Small intestine (tissue), 16 donors: ENCODE measurements around the gene RCN2. TPM values are rescaled to one million over a fixed set of nuclear protein-coding genes. Genes with fewer than 3 reads are reported as not detected.
"Not testable (repeated sequence)": the region's sequence is repeated elsewhere in the genome, so short reads cannot be mapped to it uniquely, and the experiment has no call there.

Experiments used
- DNase-seq, 2 donors: peaks; one replicate each; pipeline versions ENCODE4 v3.0.0 to v3.0.0-alpha.2; 2013
- FAIRE-seq: peaks from 2 replicates; lab custom pipeline; 2012; peaks lifted over from hg19 to GRCh38; lab: Jason Lieb, UNC
- H3K27ac ChIP-seq, 3 donors: one replicate each; pipeline ENCODE4 v1.5.1; 2013; ENCODE audit warnings: low read length in 2 of 3, mild to moderate bottlenecking in 2 of 3, control low read depth in 1 of 3, inconsistent platforms in 1 of 3, low read depth in 1 of 3, moderate library complexity in 1 of 3
- H3K27me3 ChIP-seq, 3 donors: one replicate each; pipeline ENCODE4 v1.6.1; 2013; ENCODE audit warnings: low read length in 3 of 3, inconsistent platforms in 1 of 3; ENCODE audit not compliant: control insufficient read depth in 3 of 3, insufficient read depth in 3 of 3
- H3K36me3 ChIP-seq, 3 donors: one replicate each; pipeline ENCODE4 v1.6.1; 2013; ENCODE audit warnings: low read length in 3 of 3, inconsistent platforms in 1 of 3, low read depth in 1 of 3, mild to moderate bottlenecking in 1 of 3, moderate library complexity in 1 of 3; ENCODE audit not compliant: control insufficient read depth in 3 of 3, insufficient read depth in 2 of 3
- H3K4me1 ChIP-seq, 3 donors: one replicate each; pipeline ENCODE4 v1.6.1; 2013; ENCODE audit warnings: low read length in 2 of 3, inconsistent platforms in 1 of 3, low read depth in 1 of 3, mild to moderate bottlenecking in 1 of 3, moderate library complexity in 1 of 3; ENCODE audit not compliant: control insufficient read depth in 3 of 3, insufficient read depth in 2 of 3
- H3K4me3 ChIP-seq, 3 donors: one replicate each; pipeline ENCODE4 v1.5.1; 2013; ENCODE audit warnings: low read length in 3 of 3, control low read depth in 1 of 3, inconsistent platforms in 1 of 3, low read depth in 1 of 3, mild to moderate bottlenecking in 1 of 3, moderate library complexity in 1 of 3
- H3K9me3 ChIP-seq, 2 donors: one replicate each; pipeline ENCODE4 v1.6.1; 2013; ENCODE audit warnings: low read depth in 1 of 2, low read length in 1 of 2; ENCODE audit not compliant: control insufficient read depth in 2 of 2, insufficient read depth in 1 of 2
- WGBS, 3 donors: extraction: QIAGEN DNeasy Blood & Tissue Kit; methylation state at CpG; one replicate each; pipeline ENCODE4 v1.1.7; 2013; 5-methylcytosine and 5-hydroxymethylcytosine counted together
- long read RNA-seq, 10 donors: transcript quantifications; one replicate each; lab custom pipeline, GENCODE V29; 2026
- polyA plus RNA-seq, 4 donors: library from polyadenylated mRNA; stranded (reverse) in 3 of 4; unstranded in 1 of 4; fragments of 200-250 nt in 3 of 4; fragments of 120-200 nt in 1 of 4; gene quantifications; one replicate each; pipeline versions ENCODE4 v1.2.1 to v1.2.3, GENCODE V29; 2013
- donor health status: healthy with polysubstance abuse.
- donor health status: control.
- donor health status: control.
- donor health status: Bipolar disorder and iron deficiency.
- donor health status: healthy.

Gene RCN2, protein sequence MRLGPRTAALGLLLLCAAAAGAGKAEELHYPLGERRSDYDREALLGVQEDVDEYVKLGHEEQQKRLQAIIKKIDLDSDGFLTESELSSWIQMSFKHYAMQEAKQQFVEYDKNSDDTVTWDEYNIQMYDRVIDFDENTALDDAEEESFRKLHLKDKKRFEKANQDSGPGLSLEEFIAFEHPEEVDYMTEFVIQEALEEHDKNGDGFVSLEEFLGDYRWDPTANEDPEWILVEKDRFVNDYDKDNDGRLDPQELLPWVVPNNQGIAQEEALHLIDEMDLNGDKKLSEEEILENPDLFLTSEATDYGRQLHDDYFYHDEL
- 10 to 100 TPM; 11.6 to 68.9 (median 26.5) TPM for polyA plus RNA-seq
- long read RNA-seq, donor 1 = 0 reads
- long read RNA-seq, donor 2, full-length matches to known transcripts = 12 of 12 reads
- long read RNA-seq, donor 2, partial matches to known transcripts = 0 of 12 reads
- long read RNA-seq, donor 2, other reads (novel, unspliced or antisense) = 0 of 12 reads
- long read RNA-seq, donor 3, full-length matches to known transcripts = 26 of 119 reads
- long read RNA-seq, donor 3, partial matches to known transcripts = 93 of 119 reads
- long read RNA-seq, donor 3, other reads (novel, unspliced or antisense) = 0 of 119 reads
- long read RNA-seq, donor 4, full-length matches to known transcripts = 3 of 3 reads
- long read RNA-seq, donor 4, partial matches to known transcripts = 0 of 3 reads
- long read RNA-seq, donor 4, other reads (novel, unspliced or antisense) = 0 of 3 reads
- long read RNA-seq, donor 5, full-length matches to known transcripts = 13 of 13 reads
- long read RNA-seq, donor 5, partial matches to known transcripts = 0 of 13 reads
- long read RNA-seq, donor 5, other reads (novel, unspliced or antisense) = 0 of 13 reads
- long read RNA-seq, donor 6, full-length matches to known transcripts = 23 of 23 reads
- long read RNA-seq, donor 6, partial matches to known transcripts = 0 of 23 reads
- long read RNA-seq, donor 6, other reads (novel, unspliced or antisense) = 0 of 23 reads
- long read RNA-seq, donor 7, full-length matches to known transcripts = 63 of 70 reads
- long read RNA-seq, donor 7, partial matches to known transcripts = 7 of 70 reads
- long read RNA-seq, donor 7, other reads (novel, unspliced or antisense) = 0 of 70 reads
- long read RNA-seq, donor 8, full-length matches to known transcripts = 6 of 6 reads
- long read RNA-seq, donor 8, partial matches to known transcripts = 0 of 6 reads
- long read RNA-seq, donor 8, other reads (novel, unspliced or antisense) = 0 of 6 reads
- long read RNA-seq, donor 9, full-length matches to known transcripts = 4 of 4 reads
- long read RNA-seq, donor 9, partial matches to known transcripts = 0 of 4 reads
- long read RNA-seq, donor 9, other reads (novel, unspliced or antisense) = 0 of 4 reads
- long read RNA-seq, donor 10, full-length matches to known transcripts = 60 of 60 reads
- long read RNA-seq, donor 10, partial matches to known transcripts = 0 of 60 reads
- long read RNA-seq, donor 10, other reads (novel, unspliced or antisense) = 0 of 60 reads

DNA sequence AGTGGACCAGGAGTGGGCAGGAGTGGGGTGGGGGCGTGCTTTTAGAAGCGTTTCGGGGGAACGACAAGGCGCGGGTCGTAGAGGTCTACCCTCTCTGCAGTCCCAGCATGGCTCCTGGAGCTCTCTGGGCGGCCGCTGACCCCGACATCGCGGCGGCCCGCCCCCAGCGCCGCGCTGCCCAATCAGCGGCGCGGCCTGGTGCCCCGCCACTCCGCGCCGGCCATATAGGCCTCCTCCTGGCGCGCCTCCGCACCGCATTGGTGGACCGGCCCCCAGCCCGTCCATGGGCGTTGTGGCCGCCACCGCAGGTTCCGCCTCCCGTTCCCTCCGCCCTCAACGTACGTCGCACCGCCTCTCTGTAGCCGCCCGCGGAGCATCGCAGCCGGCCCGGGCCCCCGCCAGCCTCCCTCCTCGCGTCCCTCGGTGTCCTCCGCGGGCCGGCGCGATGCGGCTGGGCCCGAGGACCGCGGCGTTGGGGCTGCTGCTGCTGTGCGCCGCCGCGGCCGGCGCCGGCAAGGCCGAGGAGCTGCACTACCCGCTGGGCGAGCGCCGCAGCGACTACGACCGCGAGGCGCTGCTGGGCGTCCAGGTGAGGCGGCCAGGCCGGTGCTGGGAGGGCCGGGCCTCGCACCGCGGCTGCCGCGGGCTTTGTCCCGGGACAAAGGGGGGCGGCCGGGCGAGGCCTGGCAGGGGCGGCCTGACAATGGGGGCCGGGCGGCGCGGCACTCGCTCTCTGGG lies at the start of gene RCN2:
RCN2 (plus strand) TSS at position 353 of the 738 bp plus-strand sequence; CDS start at position 446, 93 bp downstream.
- peak; percentile 95 to 98 for DNase-seq
- H3K4me3 ChIP-seq = peak within 1 kb of the TSS; percentile 54 to 93 (median 88)
- FAIRE-seq = no peak
- H3K4me1 ChIP-seq = peaks cover 0 to 14% (median 0%) of the 10 kb centered on the region in 3 donors
- H3K27me3 ChIP-seq = no peaks in the 10 kb centered on the region
- WGBS, 3 donors = 0 to 1% (median 0%) methylated on average over 51 to 96 of the region's 96 CpGs
- peak within 1 kb of the TSS; percentile 77 to 91 (median 79) for H3K27ac ChIP-seq
- peaks cover 0 to 12% (median 4%) of the 10 kb centered on the region in 3 donors for H3K36me3 ChIP-seq
- no peaks in the 10 kb centered on the region for H3K9me3 ChIP-seq

DNA sequence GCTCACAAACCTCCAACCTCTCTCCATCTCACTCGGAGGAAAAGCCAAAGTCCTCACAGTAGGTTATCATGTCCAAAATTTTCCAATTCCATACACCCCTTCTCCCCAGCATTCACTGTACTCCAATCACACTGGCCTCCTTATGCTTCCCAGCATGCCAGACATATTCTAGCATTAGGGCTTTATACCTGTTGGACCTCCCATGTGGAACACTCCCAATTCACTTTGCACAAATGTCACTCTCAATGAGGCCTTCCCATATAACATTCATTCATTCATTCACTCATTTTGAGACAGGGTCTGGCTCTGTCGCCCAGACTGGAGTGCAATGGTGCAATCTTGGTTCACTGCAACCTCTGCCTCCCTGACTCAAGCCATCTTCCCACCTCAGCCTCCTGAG lies 46.3 kb upstream of the RCN2 start:
- WGBS, 3 donors = 94 to 98% (median 97%) methylated on average over 2 of the region's 2 CpGs
- Histone ChIP-seq H3K27me3 (no peaks in the 10 kb centered on the region), H3K36me3 (peaks cover 0 to 13% (median 0%) of the 10 kb centered on the region in 3 donors), H3K9me3 (peaks cover 0 to 6% of the 10 kb centered on the region in 2 donors), H3K4me3 (no peak overlapping the region), H3K27ac (no peak overlapping the region), H3K4me1 (no peaks in the 10 kb centered on the region)
- DNase-seq (no peak), FAIRE-seq (no peak)

DNA sequence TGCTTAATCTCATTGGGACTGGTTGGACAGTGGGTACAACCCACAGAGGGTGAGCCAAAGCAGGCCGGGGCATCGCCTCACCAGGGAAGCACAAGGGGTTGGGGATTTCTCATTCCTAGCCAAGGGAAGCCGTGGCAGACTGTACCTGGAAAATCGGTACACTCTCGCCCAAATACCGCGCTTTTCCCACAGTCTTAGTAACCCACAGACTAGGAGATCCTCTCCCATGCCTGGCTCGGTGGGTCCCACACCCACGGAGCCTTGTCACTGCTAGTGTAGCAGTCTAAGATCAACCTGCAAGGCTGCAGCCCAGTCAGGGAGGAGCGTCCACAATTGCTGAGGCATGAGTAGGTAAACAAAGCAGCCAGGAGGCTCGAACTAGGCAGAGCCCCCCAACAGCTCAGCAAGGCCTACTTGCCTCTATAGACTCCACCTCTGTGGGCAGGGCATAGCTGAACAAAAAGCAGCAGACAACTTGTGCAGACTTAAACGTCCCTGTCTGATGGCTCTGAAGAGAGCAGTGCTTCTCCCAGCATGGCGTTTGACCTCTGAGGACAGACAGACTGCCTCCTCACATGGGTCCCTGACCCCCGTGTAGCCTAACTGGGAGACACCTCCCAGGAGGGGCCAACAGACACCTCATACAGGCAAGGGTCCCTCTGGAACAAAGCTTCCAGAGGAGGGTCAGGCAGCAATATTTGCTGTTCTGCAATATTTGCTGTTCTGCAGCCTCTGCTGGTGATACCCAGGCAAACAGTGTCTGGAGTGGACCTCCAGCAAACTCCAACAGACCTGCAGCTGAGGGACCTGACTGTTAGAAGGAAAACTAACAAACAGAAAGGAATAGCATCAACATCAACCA lies 44.0 kb upstream of the RCN2 start:
- 90 to 96% (median 92%) methylated on average over 14 of the region's 14 CpGs for WGBS, 3 donors
- FAIRE-seq, H3K4me3 ChIP-seq: not testable (repeated sequence)

DNA sequence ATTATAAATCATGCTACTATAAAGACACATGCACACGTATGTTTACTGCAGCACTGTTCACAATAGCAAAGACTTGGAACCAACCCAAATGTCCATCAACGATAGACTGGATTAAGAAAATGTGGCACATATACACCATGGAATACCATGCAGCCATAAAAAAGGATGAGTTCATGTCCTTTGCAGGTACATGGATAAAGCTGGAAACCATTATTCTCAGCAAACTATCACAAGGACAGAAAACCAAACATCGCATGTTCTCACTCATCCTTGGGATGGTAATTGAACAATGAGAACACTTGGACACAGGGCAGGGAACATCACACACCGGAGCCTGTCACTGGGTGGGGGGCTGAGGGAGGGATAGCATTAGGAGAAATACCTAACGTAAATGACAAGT lies 38.7 kb upstream of the RCN2 start:
- not testable (repeated sequence) for H3K4me3 ChIP-seq, H3K4me1 ChIP-seq, H3K27me3 ChIP-seq, H3K9me3 ChIP-seq, H3K27ac ChIP-seq, DNase-seq, FAIRE-seq
- 92 to 96% (median 93%) methylated on average over 4 to 5 of the region's 5 CpGs for WGBS, 3 donors
- H3K36me3 ChIP-seq = peaks cover 0 to 17% (median 0%) of the 10 kb centered on the region in 3 donors

More for the DNA sequence above, 44.0 kb upstream of the RCN2 start:
- H3K4me1 ChIP-seq, H3K9me3 ChIP-seq, H3K27ac ChIP-seq, DNase-seq, H3K27me3 ChIP-seq, H3K36me3 ChIP-seq: not testable (repeated sequence)

DNA sequence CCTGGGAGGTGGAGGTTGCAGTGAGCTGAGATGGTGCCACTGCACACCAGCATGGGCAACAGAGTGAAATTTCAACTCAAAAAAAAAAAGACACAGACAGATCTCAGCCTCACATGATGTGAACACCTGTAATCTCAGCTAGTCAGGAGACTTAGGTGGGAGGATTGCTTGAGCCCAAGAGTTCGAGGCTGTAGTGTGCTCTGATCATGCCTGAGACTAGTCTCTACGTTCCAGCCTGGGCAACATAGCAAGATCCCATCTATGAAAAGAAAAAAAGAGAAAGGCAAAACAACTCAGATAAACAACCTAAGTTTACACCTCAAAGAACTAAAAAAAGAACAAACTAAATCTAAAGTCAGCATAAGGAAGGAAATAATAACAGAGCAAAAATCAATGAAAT lies 37.4 kb upstream of the RCN2 start:
- Histone ChIP-seq H3K27me3 (no peaks in the 10 kb centered on the region), H3K9me3 (peaks cover 0 to 12% of the 10 kb centered on the region in 2 donors), H3K36me3 (peaks cover 0 to 20% (median 0%) of the 10 kb centered on the region in 3 donors), H3K27ac (no peak overlapping the region), H3K4me1 (no peaks in the 10 kb centered on the region), H3K4me3 (no peak overlapping the region)
- 96 to 100% (median 100%) methylated on average over 2 of the region's 2 CpGs for WGBS, 3 donors
- DNase-seq = no peak
- FAIRE-seq = no peak

DNA sequence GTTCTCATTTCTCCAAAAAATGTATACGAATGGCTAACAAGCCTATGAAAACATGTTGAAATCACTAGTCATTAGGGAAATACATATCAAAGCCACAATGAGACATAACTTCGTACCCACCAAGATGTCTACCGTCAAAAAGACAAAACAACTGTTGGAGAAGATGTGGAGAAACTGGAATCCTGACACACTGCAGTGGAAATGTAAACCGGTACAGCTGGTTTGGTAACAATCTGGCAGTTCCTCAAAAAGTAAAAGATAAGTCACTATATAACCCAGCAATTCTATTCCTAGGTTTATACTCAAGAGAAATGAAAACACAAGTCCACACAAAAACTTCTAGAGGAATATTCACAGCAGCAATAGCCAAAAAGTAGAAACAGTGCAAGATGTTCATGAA lies 33.4 kb upstream of the RCN2 start:
- H3K4me1 ChIP-seq = no peaks in the 10 kb centered on the region
- H3K4me3 ChIP-seq = no peak overlapping the region
- DNase-seq = peak in 1 of 2 donors; percentile 2
- H3K9me3 ChIP-seq = peaks cover 0 to 14% of the 10 kb centered on the region in 2 donors
- H3K27ac ChIP-seq = no peak overlapping the region
- H3K36me3 ChIP-seq = peaks cover 0 to 21% (median 0%) of the 10 kb centered on the region in 3 donors
- 77 to 87% (median 80%) methylated on average over 4 of the region's 4 CpGs for WGBS, 3 donors
- no peak for FAIRE-seq
- no peaks in the 10 kb centered on the region for H3K27me3 ChIP-seq
